Pons (tissue), 1 donor: ENCODE data around the gene PIR.

ENCODE experiments used
- DNase-seq: peaks from one replicate; pipeline ENCODE4 v3.0.0-alpha.2; 2016; ENCODE audit warnings: low spot score

Gene PIR

DNA sequence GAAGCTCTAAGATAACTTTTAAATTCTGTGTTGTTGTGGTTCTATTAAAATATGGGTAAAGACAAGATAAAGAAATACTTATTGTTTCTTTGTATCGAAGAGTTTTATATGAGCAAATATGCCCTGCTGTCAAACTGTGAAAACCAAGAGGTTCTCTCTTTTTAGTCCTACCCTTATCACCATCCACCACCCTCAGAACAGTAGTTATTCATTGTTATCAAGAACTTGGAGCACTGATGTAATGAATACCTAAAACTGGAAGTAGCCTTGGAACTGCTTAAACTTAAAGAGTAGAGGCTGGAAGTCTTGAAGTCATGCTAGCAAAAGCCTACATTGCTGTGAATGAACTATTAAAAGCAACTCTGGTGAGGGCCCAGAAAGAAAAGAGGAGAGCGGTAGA is 9.2 kb downstream of the PIR start:
- no peak for DNase-seq

DNA sequence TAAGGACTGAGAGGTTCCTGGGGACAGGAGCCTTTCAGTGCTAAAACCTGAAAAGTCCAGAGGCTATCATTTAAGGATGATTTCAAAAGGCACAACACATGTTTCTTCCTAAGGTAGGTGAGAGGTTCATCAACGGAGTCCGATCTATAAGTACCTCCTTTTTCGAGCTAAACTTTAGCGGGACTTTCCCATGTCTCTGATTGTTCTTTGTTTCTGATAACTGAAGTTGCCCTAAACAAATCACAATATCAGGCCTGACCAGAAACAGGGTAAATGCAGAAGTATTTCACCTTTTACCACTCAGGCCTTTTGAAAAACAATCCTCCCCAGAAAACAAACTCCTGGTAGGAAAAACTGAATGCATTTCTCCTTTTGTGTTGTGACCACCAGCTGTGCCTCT is 17.6 kb downstream of the PIR start:
- no peak for DNase-seq

DNA sequence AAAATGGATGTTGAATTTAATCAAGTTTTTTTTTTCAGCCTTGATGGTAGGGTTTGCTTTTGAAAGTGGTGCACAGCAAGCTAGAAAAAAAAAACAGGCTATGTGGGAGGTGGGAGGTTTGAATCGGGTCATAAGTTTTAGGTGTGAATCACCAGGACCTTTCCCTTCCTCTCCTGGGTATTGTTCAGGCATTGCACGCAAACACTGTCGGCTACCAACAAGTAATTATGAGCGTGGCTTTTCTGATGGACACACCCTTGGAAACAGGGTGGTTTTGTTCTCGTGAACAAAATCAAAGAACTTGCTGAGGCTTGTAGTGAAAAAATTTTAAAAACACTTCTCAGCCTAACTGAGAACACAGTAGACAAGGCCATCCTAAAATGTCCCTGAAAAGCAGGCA is 18.1 kb downstream of the PIR start:
- no peak for DNase-seq

DNA sequence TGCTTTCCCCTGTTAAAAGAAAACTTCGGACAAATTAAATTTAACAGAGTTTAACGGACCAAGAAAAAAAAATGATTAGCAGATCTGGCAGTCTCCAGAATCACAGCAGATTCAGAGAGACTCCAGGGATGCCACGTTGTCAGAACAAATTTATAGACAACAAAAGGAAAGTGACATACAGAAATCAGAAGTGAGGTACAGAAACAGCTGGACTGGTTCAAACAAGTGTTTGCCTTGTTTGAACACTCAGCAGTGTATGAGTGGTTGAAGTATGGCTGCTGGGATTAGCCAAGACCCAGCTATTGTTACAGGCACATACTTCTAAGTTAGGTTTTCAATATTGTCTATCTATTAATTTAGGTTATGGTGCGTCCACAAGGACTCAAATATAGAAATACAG is 19.1 kb downstream of the PIR start:
- no peak for DNase-seq

DNA sequence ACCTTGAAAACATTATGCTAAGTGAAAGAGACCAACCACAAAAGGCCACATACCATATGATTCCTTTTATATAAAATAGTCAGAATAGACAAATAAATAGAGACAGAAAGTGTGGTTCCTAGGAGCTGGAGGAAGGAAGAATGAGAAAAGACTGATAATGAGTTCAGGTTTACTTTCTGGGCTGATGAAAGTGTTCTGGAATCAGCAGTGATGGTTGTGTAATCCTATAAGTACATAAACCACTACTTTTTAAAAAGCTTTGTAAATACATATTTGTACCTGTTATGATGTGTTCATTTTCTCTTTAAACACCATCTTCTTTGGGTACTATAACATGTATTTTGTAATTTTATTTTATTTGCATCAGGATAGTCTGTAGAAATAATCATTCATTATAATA is 20.6 kb downstream of the PIR start:
- DNase-seq, result no peak

DNA sequence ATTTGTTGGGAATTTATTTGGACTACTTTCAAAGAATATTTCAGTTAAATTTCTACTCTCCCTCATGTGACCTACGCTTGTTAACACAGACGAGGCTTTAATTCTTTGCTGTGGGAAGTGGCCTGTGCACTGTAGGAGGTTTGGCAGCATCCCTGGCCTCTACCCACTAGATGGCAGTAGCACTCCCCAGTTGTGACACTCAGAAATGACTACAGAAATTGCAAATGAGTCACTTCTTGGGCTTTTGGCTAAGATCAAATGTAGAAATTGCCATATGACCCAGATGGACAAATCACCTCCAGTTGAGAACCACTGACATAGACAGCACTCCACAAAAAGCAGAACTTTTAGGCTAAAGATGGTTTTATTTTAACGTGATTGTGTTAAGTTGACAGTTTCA is 22.1 kb downstream of the PIR start:
- peak; percentile 69 for DNase-seq

DNA sequence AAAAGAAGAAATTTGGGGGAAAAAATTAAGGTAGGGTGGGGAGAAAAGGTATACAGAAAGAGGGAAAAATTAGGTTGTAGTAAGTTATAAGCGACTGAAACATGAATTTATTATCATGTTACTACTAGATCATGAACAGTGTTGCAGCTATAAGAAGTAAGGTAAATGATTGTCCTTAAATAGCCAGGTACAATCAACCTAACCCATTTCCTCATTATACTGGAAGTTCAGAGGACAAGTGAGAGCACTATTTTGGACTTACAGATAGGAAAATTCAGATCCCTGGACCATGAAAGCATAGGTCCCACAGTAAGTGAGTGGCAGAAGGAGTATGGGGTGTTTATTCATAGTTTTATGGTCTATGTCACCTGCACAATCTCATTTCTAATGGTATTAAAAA is 23.5 kb downstream of the PIR start:
- DNase-seq, result no peak

DNA sequence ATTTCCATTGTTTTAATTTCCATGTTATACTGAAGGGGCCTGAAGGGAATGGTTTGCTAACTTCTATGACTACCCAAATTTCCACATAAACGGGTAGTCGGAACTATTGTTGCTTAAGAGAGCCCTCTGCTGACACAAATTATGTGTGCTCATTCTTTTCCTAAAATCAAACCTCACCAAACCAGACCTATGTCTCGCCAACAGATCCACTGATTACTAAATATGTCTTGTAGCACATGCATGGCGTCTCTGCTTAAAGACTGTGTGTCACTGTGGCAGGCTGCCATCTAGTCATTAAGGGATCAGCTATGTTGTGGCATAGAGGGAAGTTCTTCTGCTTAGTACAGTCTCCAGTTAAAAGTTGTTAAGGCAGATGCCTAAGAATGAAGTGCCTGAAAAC is 25.1 kb downstream of the PIR start:
- DNase-seq, result peak; percentile 50

DNA sequence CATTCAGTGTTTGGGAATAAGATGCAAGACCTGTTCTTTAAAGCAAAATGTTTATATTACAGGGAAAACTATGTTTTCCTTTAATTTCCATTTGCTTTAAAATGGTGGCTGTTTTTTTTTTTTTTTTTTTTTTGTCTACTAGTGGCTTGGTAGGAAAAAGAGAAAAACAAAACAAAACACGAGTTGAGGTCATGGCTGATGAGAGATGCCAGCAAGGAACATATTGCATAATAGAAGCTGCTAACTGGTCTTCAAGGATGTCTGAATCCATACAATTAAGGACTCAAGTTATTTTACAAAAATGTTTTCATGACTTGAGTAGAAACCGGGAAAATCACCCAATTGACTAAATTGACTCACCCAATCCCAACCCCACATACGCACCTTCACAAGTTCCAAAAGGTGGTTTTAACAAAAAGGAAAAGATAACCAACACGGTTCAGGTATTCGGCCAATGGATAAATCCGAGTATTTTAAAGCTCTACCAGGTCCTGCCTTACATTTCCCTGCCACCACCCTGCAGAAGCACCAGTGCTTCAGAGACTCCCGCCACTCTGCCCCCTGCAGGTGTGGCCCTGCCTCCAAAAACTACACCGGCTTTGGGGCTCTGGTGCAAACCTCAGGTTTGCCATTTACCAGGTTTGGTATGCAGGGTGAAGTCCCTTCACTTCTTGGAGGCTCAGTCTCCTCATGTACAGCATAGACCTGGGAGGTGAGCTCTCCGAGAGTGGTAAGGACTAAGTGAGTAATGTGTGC is 27.1 kb downstream of the PIR start:
- DNase-seq, result no peak

DNA sequence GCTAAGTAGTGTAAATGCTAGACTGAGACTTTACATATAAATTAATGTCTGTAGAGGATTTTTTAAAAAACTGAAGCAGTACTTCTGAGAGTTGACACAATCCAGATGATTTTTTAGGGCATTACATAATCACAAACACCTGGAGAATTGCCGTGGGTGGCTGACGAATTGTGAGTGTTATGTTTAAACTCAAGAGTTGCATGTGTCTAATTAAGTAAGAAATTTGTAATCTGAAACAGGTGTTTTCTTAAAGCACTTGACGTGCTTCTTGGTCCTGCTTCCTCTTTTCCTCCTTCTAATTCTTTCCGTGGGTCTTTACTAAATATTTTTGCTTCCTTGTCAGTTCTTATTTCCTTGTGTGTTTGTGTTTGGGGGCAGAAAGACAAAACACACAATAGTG is 27.8 kb downstream of the PIR start:
- no peak for DNase-seq

DNA sequence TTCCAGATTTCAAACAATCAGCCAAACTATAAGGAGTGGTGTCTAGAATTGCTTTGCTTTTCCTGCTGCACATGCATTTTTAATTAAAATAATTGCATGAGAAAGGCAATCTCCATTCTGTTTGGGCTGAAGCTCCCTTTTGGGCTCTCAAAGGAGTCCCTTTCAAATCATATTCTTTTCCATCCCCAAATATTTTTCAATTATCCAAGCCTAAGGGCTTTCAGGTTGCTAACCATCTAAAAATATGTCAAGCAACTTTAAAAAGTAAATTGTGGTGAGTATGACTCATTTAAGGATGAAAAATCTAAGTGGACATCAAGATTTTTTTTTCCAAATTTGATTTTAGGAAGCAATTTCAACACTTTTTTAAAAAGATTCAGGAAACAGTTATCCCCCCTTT is 28.4 kb downstream of the PIR start:
- DNase-seq, result no peak

DNA sequence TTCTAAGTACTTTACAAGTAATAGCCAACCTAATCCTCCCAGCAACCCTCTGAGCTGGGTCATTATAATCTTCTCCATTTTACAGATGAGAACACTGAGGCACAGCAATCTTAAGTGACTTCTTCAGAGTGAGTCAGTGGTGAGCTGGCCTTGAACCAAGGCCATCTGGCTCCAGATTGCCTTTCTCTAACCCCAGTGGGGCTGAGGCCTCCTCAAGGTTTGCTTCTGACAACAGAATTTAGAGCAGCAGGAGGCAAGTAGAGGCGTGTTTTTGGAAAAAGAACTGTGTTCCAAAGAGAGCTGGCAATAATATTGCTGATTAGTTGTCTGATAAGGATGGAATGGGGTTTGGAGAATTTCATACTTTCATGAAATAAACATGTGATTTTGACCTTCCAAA is 41.2 kb downstream of the PIR start:
- no peak for DNase-seq

DNA sequence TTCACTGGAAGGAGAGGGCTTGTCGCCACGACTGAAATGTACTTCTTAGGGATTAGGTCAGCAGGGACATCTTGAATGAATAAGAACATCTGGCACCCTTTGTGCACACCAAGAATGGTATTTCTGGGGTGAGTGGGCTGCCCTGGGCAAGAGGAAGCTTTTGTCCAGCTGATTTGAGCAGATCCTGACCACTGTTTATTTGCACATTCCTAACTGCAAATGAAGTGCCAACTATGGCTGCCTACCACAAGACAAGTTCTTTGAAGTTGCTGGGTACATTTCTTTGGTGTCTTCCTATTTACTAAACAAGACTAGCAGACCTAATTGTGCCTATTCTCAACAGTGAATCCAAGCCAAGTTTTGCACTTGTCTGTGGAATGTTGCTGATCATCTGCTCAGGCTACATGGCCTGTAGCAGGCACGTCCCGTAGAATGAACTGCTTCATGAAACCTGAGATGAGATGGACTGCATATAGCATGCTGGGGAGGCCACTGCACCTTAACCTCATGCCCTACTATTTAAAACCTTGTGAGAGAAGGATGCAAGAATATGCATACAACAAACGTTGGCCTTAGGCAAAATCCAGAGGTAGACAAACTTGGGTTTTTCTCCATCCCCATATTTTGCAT is 45.0 kb downstream of the PIR start:
- no peak for DNase-seq

DNA sequence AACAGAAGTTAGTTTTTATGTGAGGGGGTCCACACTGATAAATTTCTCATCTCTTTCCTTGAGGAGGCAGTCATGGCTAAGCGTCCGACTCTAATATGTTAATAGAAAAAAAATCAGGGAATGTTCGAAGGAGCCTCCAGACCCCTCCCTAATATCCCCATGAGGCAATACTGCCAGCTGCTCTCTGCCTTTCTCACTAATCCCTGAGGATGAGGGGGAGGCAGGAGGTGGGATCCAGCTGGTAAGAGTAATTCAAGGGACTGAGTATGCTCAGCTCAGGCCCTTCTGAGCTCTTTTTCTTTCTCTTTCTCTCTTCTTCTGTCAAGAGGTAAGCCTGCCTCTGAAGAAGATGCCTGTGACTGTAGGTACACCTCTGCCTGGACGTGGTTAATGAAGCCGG is 51.7 kb downstream of the PIR start:
- no peak for DNase-seq

DNA sequence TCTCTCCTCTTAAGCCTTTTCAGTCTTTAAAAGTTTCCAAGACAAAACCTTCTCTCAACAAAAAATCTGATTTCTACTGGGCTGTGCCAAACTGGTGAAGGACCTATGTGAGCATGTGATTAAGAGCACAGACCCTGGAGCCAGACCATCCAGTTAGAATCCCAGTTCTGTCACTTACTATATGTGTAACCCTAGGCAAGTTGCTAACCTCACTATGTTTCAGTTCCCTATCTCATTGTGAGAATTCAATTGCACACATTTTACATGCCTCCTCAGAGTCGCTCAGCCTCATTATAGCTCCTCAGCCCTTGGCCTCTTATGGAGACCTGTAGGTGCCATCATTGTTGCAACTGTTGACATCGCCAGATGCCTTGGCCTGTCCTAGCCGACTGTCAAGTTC is 54.8 kb downstream of the PIR start:
- no peak for DNase-seq

DNA sequence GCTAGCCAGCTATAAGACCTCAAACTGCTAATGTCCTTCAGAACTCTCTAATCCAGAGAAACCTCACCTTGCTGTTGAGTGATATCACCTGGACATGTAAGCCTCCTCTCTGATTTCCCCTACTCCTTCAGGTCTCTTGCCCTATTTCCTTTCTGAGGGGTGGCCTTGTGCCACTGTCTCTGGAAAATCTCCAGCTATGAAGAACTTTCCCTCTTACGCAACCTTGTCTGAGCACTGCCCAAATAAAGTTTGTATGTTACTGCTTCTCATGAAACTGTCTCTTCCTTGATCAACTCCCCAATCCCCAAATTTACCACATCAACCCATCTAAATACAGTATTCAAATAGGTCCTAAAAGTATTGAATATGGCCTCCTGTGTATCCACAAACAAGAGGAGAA is 55.4 kb downstream of the PIR start:
- DNase-seq, result no peak

DNA sequence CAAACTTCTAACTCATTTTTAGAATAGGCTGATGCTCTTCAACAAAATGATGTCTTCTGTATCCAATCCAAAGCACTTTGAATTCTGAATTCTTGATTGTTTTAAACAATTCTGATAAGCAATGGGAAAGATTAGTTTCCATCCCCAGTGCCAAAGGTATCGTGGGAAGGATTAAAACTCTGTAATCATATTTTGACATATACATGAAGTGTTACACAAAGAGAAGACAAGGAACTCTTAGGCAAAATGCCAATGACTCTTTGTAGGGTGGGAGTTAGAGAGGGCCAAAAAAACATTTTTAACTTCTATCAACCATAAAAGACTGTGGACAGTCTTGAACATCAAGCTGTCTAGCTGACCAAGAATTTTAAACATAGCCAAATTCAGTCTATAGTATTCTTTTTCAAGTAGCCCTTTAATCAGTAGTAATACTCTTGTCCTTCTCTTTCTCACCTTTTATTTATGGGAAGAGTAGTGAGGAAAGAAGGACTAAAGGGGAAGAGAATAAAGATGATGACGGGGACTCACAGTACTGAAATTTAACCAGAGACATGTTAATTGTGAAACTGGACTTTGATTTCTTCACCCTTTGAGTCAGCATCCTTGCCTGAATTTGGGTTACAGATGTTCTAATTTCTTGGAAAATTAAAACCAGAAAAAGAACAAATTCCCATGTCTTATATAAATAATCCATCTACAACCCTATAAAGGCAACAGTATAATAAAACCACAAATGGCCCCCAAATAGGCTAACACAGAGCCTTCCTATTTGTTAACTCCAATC is 57.1 kb downstream of the PIR start:
- DNase-seq, result no peak

DNA sequence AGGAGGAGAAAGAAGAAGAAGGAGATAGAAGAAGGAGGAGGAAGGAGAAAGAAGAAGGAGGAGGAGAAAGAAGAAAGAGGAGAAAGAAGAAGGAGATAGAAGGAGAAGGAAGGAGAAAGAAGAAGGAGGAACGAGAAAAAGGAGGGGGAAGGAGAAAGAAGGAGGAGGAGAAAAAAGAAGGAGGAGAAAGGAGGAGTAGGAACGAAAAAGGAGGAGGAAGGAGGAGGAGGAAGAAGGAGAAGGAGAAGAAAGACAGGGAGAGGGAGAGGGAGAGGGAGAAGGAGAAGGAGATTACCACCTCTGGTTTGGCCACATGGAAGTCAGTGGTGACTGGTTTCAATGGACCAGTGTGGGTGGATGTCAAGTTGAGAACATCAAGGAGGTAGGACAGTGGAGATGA is 58.9 kb downstream of the PIR start:
- DNase-seq, result no peak

DNA sequence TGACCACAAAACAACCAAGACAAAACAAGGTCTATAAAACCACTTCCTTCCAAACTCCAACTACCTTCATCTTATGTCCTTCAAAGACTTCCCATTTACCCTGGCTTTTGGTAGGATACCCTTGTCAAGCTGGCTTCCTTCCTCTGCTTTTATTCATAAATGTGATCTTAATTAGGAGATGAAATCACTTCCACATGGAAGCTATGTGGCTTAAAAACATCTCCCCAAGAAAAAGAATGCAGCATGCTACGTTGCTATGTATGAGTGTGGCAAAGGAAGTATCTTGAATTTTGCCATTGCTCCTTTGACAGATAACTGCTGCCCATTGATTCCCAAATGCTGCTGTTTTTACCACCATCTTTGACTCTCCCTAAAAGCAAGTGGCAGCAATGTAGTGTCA is 62.5 kb downstream of the PIR start:
- DNase-seq, result no peak

DNA sequence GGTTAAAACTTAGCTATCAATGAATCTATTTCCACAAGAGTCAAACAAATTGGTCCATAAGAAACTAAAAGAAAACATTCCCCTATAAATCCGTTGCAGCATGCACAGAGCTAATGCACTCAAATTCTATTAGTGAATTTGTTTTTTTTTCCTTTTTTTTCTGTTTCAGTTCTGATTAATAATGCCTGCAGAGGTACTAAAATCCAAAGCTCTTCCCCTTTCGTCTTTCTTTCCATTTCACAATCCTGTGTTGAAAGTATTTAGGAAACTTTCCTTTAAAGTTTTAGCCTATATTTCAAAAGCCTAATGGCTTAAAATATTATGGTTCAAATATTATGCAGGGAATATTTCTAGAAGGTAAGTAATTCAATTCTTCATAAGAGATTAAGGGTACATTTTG is 63.1 kb downstream of the PIR start:
- DNase-seq, result no peak

DNA sequence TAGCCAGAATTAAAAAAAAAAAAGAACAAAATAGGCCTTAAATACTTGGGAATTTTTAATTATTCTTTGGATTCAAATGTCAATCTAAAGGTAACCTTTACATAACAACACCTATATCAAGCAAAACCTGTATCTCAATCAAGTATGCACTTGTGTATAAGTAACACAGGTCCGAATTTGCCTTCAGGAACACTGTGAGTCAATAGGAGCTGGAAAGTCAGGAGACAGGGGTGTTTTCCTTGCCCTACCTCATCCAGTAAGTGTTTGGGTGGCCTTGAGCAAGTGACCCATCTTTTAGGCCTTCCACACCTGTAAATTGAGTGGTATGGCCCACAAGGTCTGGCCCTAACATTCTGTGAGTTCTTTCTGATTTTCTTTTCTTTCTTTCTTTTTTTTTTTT is 68.1 kb downstream of the PIR start:
- no peak for DNase-seq

DNA sequence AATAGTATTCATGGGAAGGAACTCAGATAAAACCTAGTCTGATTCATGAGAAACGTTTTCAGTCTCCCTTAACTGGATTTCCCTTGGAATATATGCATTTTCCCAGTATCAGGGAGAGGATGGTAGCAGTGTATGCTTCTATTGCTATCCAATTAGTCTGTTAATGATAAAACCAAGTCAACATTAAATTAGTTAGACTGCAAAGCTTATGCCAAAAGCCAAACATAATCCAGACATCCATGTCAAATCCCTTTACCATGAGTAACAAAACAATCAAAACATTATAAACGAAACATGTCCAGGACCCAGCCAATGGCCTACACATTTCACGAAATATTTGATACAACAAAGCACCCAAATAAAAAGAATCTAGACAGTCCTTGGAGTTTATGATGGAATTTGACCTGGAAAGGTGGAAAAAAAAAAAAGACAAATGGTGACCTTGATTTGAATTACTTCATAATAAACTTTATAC is 74.4 kb downstream of the PIR start:
- no peak for DNase-seq

DNA sequence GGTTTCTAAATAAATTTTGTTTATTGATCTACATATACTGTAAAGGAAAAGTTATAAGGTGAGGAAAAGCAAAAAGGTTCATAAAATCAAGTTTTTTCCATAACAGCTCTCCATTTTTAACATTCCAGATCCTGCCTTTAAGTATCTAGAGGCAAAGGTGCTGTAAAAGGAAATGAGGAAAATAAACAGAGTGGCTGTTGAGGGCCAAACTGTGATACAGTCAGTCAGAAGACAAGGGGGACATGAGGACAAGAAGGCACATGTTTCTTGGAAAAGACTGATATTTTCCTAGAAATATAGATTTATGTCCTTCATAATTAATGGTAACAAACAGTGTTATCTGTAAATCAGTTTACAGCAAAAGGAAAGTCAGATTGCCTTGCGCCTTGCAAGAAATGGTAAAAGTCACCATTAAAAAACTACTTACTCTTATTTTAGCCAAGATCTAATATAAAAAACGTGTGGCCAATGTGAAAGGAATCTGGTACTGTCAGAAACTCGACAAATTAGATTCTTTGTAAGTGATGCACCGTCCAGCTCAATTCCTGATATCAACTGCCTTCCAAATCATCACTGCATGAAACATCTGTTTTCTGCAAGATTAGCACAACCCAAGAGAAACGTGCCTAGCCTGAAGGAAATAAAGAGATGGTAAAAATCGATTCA is 75.0 kb downstream of the PIR start:
- no peak for DNase-seq
